Measurements from ENCODE around the gene PREX1.
"Not testable (repeated sequence)": the region's sequence is repeated elsewhere in the genome, so short reads cannot be mapped to it uniquely, and the experiment has no call there.

The PREX1 gene

DNA sequence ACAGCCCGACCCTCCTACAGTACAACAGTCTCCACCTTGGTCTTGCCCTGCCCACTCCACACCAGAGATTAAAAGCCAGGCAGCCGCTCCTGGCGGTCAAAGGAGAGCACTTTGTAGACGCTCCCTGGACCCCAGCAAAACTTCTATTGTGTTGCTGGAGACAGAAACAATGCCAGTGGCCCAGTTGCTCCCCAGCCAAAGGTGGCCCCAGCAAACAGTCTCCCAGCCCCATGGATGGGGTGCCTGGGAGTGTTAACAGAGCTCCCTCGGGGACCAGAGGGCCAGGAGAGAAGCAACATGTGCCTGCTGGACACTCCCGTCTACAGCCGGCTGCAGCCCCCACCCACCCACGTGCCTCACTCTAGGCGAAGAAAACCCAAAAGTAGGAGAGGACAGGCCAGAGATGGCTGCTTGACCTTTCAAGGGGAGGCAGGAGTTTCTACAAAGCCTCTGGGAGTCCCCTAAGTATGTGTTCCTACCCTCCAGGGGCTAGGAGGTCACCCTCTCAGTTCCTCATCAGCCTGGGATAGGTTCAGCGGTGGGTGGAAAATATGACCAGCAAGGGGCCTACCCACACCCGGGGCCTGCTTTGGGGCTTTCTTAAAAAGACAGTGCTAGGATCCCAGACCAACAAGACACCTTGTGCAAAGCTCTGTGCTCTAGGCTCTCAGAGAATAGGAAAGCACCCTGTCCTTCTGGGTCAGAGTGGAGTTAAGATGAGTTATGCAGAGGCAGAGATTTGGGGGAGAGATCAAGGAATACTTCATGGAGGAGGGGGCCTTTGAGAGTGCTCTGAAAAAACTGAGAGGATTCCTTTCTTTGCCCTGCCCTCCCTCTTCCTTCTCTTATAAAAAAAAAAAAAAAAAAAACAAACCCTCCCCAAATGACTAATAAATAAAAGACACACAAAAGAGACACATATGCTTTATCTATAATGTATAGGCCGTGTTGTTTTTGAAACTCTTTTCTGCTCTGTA lies 19.0 kb upstream of the PREX1 start:
- no peak for DNase-seq

DNA sequence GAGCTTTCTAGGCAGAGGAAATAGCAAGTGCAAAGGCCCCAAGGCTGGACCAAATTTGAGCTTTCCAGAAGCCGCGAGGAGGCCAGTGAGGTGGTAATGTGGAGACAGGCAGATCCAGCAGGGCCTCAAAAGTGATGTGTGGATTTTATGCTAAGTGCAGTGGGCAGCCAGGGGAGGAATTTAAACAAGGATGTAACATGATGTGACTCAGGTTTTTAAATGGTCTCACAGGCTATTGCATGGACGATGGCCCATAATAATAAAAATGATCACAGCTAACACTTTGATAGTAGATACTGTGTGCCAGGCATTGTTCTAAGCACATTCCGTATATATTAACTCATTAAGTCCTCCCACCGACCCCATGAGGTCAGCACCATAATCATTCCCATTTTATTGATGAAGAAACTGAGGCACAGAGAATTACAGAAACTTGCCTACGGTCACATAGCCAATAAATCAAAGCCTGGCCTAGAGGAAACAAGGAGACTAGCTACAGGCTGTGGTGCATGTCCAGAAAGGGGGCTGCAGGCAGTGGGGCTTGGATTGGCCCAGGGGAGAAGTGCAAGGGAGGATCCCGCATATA lies 18.0 kb upstream of the PREX1 start:
- no peak for DNase-seq

DNA sequence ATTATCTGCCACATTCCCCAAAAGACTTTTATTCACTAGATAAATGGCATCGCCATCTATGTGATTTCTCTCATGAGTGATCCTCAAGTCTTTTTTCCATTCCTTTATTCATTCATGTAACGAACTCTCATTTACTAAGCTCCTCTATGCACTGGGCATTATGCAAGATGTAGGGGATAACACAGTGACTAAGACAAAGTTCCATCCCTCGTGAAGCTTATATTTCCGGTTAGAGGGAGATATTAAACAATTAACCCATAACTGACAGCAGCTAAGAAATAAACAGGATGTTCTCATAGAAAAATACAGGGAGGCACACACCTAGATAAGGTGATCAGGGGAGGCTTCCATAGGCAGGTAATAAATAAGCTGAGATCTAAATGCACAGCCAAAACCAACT lies 17.2 kb upstream of the PREX1 start:
- no peak for DNase-seq

DNA sequence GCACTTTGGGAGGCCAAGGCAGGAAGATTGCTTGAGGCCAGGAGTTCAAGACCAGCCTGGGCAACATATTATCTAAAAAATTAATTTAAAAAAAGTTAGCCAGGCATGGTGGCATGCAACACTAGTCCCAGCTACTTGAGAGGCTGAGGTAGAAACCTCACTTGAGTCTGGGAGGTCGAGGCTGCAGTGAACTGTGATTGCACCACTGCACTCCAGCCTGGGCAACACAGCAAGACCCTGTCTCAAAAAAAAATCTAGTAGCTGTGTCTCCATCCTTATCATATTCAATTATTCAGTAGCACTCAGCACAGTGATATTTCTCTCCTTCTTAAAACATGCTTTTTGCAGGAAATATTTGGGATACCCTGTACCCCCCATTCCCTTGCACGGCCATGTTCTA lies 16.1 kb upstream of the PREX1 start:
- DNase-seq: not testable (repeated sequence)

DNA sequence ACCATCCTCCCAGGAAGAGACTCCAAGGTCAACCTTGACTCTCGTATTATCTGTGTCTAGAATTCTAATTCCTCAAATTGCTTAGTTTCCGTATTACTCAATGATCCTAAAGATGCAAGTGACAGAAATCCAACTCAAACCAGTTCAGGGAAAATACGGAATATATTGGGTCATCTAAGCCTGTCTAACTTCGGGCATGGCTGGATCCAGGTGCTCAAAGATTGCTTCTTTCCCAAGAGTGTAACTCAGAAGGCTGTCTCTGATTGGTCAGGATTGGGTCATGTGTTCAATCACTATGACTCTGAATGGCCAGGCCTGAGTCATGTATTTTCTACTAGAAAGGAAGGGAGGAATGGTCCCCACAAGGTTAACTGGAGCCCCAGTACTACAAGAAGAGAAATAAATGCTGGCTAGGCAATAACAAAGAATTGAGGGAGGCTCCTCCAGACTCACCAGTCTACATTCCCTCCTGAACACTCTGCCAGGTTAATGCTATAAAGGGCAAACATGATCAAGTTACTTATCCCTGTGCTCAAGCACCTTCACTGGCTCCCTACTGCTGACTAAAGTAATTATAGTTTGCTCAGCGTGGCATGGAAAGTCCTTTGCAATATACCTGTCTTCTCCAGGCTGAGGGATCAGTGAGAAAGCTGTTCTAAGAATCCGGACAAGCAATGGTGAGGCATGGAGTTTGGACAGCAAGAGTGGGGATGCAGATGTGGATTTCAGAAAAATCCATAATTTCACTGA lies 15.4 kb upstream of the PREX1 start:
- no peak for DNase-seq

DNA sequence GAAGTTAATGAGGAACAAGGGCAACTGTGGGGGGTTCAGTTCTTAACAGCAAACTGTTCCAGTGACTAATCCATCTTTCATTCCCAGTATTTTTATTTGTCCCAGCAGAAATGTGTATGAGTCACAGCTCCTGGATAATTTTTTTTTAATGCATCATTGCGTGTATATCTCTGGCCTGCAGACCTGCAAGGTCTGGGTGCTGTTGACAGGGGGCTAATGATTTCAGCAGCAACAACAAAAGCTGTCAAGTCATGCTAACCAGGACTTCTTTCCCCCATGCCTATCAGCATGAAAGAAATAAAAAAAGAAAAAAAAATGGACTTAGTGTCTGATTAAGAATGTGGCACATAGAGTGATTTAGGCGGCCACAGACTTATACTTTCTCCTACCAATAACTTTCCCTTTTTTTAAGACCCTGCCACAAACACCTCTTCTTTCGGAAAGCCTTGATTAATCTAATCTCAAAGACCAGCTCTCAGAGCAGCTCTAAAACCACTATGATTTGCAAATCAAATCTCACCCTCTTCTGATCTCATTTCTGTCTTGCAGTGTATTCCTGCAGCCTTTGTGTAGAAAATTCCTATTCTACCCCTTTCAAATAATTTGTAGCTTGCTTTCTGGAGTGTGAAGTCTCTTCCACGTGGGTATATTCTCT lies 14.2 kb upstream of the PREX1 start:
- no peak for DNase-seq

DNA sequence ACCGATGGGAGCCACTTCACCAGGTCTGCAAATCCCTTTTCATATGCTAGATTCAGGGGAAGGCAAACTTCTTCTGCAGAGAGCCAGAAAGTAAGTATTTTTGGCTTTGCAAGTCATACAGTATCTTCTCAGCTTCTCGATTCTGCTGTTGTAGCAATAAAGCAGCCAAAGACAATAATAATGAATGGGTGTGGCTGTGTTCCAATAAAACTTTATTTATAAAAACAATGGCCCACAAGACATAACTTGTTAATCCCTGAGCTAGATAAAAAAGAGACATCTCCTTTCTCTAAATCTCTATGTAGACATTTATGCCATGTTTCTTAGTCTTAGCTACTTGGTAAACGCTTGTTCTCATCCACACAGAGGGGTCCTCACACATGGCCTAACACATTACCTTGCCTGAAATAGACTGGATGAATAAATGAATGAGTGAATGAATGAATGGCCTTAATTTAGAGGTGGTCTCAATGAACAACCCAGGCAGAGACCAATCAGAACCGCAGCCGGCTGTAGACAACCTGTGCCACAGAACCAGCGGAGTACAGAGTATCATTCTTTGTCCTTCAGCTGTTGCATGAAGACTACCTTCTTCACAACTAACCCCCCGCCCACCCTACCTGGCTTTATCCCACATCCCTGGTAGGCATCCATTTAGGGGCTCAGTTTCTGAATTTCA lies 13.5 kb upstream of the PREX1 start:
- no peak for DNase-seq

DNA sequence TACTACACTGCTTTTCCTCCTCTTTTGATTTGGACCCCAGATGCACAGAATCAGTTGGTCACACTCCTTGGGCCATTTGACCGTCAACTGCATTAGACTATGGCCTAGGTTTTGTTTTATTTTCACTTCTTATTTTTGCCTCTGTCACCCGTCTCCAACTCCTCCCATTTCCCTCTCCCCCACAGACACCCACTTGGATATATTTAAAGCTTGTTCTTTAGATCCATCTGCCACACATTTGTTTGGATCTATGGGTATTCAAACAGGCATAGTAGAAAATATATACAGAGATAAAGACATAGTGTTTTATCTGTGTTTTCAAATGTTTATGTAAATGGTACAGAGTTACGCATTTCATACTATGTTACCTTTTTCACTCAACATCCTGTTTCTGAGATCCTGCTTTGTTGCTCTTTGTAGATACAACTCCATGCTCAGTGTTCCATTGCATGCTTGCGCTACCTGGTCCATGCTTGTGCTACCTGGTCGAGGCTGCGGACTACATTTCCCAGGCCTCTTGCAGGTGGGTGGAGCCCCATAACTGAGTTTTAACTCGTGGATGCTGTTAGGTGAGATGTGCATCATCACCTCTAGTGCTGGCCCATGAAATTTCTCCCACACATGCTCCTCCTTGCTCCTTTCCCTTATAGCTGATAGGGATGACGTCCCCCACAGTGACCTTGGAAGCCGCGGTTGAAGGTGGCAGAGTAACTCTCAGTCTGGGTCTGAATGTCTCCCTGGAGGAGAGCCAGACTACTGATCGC lies 11.5 kb upstream of the PREX1 start:
- no peak for DNase-seq

DNA sequence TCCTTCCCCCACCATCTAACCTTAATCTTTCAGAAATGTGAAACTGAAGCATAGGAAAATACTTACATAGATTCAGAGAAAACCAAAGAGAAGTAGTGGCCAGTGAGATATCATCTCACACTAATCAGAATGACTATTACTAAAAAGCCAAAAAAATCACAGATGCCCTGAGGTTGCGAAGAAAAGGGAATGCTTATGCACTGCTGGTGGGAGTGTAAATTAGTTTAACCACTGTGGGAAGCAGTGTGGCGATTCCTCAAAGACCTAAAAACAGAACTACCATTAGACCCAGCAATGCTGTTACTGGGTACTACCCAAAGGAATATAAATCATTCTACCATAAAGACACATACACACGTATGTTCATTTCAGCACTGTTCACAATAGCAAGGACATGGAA lies 9.2 kb upstream of the PREX1 start:
- DNase-seq: no peak

DNA sequence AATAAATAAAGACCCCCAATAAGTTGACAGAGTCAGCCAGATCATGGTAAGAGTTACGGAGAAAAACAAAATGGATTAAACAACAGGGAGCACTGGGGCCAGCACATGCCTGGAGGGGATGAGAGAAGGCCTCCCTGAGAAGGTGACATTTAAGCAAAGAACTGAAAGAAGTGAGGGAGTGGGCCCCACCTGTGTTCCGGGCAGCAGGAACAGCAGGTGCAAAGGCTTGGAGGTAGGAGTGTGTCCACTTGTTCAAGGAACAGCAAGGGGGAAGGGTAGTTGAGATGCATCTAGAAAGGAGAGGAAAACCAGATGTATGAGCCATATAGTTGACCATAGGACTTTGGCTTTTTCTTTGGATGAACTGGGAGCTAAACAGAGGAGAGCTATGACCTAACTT lies 7.6 kb upstream of the PREX1 start:
- no peak for DNase-seq

DNA sequence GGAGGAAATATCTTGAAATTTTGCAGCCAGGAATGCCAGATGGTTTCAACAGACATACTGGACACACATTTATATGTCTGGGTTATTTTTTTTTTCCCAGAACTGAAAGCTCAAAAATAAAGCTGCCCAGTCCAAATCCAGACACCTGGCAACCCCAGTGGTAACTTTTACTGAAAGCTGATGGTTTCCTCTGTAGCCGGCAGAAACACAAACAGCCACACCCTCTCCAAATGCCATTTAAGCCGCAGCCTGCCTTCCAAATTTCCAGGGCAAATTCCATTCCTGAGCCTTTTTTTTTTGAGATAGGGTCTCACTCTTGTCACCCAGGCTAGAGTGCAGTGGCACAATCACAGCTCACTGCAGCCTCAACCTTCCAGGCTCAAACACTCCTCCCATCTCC lies 6.5 kb upstream of the PREX1 start:
- DNase-seq: no peak

DNA sequence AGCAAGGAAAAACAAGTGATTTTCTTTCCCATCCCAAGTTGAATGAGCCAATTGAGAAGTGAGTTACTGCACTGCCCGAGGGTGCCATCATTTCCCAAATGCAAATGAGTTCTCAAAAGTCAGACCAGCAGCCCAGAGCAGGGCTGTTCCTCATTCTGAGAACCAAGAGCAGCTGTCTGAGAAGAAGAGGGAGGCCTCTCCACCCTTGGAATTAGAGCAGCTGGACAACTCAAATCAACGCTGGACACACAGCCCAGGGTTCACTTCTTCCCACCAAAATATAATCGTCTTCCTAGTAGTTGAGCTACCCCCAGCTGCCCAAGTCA lies 4.6 kb upstream of the PREX1 start:
- DNase-seq: no peak

DNA sequence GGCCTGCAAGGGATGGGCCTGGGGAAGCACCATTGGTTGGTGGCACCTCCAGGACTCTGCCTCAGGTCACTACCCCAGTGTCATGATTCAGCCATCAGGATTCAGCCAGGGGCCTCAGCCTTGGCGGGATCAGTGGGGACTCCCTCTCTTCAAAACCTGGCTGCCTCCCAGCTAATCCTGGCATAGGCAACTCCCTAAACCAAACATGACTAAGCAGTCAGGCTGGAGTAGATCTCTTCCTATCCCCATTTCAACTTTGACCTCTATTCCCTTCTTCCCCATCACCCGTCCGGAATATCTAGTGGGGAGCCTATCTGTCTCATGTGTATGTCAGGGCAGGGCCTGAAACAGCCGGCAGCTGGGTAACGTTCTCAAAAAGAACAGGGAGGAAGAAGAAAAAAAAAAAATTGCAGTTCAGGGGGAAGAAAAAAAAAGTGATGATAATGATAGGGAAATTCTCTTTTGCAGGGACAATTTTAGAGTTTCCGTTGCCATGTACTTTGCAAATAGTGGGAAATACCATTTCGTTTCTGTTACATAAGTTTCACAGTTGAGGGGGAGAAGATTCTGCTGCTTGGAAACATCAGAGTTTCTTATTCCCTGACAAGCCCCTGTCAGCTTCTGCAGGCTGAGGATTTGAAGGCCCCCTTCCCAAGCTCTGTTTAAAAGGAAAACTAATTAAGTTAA lies 4.1 kb upstream of the PREX1 start:
- no peak for DNase-seq

DNA sequence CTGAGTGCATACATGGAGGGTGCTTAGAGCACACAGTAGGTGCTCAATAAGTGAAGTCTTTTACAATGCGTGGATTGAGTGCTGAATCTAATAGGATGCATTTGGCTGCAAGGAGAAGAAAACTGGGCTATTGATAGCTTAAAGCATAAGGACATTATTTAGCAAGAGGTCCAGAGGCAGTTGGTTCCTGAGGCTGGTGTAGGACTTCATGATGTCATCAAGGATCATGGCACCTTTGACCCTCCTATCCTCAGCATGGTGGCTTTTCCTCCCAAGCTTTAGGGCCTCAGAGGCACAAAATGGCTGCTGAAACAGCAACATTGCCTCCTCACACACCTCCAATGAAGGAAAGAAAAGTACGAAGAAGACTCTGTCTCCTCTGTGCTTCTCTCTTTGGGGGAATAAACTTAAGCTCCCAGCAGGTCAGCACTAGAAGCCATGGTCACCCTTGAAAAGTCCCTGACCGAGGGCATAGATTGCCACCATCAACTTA lies 3.1 kb upstream of the PREX1 start:
- DNase-seq: no peak

DNA sequence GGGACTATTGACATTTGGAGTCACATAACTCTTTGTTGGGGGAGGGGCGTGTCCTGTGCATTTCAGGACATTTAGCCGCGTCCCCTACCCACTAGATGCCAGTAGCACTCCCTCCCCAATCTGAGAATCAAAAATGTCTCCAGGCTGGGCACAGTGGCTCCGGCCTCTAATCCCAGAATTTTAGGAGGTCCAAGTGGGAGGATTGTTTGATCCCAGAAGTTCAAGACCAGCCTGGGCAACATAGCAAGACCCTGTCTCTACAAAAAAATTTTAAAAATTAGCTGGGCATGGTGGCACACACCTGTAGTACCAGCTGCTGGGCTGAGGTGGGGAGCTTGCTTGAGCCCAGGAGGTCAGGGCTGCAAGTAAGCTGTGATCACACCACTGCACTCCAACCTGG lies 2.1 kb upstream of the PREX1 start:
- no peak for DNase-seq

DNA sequence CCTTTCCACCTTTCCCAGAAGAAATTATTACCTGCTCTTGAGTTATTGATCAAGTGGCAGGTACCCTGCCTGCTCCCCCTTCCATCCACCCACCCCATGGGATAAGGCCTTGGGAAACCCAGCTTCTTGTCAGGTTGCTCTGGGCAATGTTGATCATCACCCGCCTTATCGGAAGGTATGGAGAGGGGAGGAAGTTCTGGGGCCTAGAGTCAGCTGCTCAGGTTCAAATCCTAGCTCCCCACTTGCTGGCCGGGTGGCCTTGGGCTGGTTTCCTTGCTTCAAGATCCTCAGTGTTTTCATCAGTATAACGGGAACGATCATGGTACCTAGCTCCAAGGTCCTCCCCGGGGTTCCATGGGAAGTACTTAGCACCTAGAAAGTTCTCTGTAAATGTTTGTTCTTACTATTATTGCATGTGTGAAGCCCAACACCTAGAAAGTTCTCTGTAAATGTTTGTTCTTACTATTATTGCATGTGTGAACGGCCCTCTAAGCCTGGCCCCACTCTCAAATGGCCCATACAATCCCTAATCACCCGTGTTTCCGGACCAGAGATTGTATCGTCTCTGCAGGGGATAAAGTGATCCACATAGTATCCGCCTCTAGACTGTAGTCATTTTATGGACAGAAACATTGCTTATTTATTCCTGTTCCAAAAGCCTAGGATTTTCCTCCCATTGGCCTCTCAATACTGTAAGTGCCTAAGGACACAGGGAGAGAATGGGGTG lies 1.1 kb upstream of the PREX1 start:
- DNase-seq: no peak

DNA sequence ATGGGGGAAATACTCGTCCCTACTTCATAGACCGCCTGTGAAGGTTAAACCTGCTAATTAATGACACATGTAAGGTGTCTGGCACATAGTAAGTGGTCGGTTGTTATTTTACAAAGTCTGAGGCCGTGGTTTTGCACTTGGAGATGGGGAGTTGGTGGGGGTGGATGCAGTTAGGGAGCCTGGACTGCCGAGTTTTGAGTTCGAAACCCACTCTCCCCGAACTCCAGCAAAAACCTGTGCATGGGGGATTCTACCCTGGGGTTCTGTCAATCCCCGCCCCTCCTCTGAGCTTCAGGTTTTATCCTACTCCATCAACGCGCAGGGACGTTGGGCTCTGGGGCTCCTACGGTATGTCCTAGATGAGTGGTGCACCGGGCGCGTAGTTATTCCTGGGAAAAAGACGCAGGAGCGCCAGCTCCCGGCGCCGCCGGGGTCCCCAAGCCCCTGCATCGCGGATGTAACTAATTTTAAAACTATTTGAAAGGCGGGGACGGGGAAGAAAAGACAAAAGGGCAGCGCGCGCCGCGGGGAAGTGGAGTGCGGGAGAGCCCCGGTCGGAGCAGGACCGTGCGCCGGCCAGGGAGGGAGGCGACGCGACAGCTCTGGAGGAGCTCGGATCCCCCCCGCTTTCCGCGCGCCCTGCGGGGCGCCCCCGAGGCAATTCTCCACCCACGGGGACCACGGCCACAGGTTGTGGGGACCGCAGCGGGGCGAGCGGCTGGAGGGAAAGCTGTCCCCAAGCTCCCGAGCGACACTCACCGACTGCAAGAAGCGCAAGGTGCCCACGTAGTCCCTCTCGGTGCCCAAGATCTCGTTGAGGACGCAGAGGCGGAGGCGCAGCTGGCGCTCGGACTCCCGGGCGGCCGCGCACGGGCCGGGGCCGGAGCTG lies 672 bp downstream of the PREX1 start:
- no peak for DNase-seq

DNA sequence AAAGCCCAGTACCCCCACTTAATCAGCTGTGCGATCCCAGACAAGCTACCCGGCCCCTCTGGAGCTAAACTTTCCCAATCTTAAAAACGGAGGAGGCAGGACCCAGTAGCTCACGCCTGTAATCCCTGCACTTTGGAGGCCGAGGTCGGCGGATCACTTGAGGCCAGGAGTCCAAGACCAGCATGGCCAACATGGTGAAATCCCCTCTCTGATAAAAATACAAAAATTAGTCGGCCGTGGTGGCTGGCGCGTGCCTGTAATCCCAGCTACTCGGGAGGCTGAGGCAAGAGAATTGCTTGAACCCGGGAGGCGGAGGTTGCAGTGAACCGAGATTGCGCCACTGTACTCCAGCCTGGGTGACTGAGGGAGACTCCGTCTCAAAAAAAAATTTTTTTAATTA lies 1.3 kb downstream of the PREX1 start:
- not testable (repeated sequence) for DNase-seq

DNA sequence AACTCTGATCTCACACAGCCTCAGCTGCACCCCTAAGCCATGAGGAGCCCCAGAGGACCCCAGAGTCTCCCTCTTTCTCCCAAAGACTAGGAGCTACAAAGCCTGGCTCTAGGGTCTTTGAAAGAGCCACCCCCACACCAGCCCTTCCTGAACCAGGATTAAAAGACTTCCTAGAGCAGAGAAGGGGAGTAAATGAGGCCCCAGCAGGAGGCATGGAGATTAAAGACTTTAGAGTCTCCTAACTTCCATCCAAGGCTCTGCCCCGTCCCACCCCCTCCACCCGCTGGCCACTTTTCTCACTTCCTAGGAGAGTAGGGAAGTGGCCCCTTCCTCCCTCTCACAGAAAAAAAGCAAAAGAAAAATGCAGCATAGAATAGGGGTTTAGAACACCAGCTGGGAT lies 1.7 kb downstream of the PREX1 start:
- DNase-seq: no peak

DNA sequence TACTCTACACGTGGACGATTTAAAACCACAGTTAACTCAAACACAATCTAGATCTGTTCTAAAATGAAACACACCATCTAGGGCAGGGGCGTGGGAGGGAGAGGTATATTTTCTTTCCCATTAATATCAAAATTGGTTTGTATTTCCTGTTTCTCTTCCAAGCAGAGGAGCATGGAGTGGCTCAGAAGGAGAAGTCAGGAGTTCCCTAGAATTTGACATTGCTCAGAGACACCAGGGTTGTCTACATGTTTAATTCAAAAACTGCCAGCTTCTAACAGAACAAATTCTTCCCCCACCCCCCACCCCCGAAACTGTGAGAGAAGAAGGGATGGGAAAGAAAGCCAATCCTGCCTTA lies 2.3 kb downstream of the PREX1 start:
- DNase-seq: no peak
